OCI-LY1 (cell line): ENCODE measurements around the gene NEB.

ENCODE experiments used
- EZH2 ChIP-seq: fragments of 200-600 bp; sonication (generic), shearing (Covaris generic); IDR thresholded peaks from 2 replicates; pipeline ENCODE4 v1.8.0; 2017; ENCODE audit warnings: borderline replicate concordance, mixed run types, mild to moderate bottlenecking, antibody characterized with exemption, low read length, moderate library complexity, mixed read lengths
- TF ChIP-seq, protein P1 (sequence below): fragments of 200-600 bp; sonication (generic), shearing (Covaris generic); IDR thresholded peaks from 2 replicates; pipeline ENCODE4 v1.5.1; 2017; ENCODE audit warnings: mild to moderate bottlenecking, antibody characterized with exemption, low read length, moderate library complexity, mixed read lengths

DNA sequence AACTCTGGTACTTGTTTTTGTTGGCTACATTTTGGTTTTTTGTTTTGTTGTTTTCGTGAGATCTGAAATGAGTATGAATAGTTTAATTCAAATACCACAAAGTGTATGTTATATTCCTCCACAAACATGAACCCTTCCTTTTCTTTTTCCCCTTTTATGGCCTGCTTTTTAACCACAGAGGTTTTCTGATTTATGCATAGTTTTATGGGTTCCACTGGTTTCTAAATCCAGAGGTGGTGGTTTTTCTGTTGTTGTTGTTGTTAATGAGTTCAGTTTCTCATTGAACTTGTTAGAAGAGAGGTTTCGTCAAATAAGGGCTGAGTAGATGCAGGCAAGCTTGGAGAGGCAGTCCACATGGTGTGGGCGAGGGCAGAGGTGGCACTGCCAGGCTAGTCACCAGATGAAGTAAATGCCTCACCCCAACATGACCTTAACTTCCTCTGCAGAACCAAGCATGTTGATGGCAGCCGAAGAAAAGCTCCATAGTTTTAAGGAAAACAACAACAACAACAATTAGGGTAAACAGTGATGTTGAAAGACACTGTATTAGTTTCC, 252.0 kb downstream of the NEB start:
- TF ChIP-seq, protein P1, sequence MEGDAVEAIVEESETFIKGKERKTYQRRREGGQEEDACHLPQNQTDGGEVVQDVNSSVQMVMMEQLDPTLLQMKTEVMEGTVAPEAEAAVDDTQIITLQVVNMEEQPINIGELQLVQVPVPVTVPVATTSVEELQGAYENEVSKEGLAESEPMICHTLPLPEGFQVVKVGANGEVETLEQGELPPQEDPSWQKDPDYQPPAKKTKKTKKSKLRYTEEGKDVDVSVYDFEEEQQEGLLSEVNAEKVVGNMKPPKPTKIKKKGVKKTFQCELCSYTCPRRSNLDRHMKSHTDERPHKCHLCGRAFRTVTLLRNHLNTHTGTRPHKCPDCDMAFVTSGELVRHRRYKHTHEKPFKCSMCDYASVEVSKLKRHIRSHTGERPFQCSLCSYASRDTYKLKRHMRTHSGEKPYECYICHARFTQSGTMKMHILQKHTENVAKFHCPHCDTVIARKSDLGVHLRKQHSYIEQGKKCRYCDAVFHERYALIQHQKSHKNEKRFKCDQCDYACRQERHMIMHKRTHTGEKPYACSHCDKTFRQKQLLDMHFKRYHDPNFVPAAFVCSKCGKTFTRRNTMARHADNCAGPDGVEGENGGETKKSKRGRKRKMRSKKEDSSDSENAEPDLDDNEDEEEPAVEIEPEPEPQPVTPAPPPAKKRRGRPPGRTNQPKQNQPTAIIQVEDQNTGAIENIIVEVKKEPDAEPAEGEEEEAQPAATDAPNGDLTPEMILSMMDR, result no peak
- TF ChIP-seq EZH2, result no peak
